ENCODE measurements around the gene MICA.
A peak's percentile ranks its signal among the peaks of the same experiment; 100 is the strongest.
"Not testable (repeated sequence)": the region's sequence is repeated elsewhere in the genome, so short reads cannot be mapped to it uniquely, and the experiment has no call there.

MICA gene

DNA sequence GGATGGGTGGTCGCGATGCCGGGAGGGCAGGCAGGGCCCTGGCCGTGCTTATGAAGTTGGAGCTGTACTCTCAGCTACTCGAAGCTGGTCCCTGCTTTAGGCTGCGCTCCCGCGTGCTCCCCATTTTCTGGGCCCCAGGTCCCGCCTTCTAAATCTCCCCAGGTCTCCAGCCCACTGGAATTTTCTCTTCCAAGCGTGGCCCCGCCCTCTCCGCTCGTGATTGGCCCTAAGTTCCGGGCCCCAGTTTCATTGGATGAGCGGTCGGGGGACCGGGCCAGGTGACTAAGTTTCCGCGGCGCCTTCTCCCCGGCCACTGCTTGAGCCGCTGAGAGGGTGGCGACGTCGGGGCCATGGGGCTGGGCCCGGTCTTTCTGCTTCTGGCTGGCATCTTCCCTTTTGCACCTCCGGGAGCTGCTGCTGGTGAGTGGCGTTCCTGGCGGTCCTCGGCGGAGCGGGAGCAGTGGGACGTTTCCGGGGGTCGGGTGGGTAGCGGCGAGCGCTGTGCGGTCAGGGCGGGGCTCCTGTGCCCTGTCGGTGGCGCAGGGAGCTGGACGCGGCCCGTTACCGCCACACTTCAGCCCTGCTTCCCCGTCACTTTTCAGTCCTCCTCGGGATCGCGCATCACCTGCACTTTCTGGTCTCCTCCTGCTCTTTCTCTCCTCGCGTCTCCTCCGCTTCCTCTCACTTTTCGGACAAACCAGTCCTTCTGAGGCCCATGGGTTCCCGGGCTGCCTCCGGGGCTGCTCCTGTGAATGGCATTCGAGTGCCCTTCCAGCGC lies at the start of gene MICA:
TSS of gene MICA (plus strand) at position 313 of the 778 bp plus-strand sequence. CDS start at position 351, 38 bp downstream.
- peak; percentile 72 for FAIRE-seq

DNA sequence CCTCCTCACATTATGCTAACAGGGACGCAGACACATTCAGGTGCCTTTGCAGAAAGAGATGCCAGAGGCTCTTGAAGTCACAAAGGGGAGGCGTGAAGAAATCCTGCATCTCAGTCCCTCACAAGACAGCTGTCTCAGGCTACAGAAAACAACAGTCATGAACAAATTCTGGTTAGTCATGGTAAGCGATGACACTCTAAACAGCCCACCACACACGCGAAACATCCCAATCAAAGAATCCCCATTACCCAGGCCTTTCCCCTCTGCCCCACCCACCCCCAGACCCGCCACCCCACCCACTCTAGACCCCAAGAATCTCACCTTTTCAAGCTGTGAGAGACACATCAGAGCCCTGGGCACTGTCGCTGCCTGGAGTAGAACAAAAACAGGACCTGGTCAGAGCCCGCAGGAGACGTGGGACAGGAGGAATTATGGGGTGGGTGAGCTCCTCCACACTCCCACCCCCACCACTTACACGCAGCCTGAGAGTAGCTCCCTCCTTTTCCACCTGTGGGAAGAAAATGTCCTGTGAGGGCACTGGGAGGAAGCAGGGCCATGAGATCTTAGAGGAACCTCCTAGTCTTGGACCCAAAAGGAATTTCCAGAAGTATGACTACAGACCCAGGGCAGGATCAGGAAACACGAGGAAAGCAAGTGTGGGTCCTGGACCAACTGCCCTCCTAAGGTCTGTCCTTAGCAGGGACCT lies 49.1 kb upstream of the MICA start:
- no peak for FAIRE-seq

DNA sequence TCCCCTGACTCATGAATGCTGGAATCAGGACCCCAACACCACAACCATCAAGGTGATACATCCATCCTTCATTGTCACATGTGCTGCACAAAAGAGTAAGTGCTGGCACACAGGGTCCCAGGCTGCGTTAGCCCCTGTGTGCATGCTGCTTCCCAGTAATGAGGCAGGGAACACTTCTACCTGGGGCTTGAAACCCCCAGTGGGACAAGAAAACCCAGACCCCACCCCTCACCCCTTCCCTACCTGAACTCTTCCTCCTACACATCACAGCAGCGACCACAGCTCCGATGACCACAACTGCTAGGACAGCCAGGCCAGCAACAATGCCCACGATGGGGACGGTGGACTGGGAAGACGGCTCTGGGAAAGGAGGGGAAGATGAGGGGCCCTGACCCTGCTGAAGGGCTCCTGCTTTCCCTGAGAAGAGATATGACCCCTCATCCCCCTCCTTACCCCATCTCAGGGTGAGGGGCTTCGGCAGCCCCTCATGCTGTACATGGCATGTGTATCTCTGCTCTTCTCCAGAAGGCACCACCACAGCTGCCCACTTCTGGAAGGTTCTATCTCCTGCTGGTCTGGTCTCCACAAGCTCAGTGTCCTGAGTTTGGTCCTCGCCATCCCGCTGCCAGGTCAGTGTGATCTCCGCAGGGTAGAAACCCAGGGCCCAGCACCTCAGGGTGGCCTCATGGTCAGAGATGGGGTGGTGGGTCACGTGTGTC lies 48.4 kb upstream of the MICA start:
- FAIRE-seq: no peak

DNA sequence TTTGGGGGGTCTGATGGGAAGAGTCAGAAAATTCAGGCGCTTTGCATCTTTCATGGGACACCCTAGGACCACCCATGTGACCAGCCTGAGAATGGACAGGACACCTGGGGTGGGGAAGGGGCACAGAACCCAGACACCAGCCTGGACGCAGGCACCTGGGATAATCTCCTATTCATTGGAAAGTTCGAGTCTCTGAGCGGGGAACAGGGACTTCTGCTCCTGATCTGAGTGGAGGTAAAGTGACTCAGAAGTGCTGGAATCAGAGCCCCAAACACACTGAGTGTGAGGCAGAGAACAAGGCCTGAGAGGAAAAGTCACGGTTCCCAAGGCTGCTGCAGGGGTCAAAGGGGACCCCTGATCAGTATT lies 47.8 kb upstream of the MICA start:
- no peak for FAIRE-seq

DNA sequence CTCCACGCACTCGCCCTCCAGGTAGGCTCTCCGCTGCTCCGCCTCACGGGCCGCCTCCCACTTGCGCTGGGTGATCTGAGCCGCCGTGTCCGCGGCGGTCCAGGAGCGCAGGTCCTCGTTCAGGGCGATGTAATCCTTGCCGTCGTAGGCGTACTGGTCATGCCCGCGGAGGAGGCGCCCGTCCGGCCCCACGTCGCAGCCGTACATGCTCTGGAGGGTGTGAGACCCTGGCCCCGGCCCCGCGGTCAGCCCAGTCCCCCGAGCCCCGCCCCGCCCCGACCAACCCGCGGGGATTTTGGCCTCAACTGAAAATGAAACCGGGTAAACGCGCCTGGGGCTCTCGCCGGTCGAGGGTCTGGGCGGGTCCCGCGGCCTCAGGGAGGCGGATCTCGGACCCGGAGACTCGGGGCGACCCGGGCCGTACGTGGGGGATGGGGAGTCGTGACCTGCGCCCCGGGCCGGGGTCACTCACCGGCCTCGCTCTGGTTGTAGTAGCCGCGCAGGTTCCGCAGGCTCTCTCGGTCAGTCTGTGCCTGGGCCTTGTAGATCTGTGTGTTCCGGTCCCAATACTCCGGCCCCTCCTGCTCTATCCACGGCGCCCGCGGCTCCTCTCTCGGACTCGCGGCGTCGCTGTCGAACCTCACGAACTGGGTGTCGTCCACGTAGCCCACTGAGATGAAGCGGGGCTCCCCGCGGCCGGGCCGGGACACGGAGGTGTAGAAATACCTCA lies 47.0 kb upstream of the MICA start:
- FAIRE-seq: no peak

DNA sequence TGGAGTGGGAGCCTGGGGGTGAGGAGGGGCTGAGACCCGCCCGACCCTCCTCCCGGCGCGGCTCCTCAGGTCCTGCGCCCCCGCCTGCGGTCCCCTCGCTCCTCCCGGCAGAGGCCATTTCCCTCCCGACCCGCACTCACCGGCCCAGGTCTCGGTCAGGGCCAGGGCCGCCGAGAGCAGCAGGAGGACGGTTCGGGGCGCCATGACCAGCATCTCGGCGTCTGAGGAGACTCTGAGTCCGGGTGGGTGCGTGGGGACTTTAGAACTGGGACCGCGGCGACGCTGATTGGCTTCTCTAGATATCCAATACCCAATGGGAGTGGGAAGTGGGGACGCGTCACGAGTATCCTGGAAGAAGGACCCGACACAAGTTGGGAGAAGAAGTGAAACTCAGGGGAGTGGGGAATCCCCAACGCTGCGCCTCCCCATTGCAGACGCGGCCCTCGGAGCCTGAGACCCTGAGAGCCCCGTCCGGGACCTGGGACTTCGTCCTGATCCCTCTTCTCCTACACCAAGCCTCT lies 46.4 kb upstream of the MICA start, which contains the start of gene HLA-B:
TSS of gene HLA-B (minus strand) at position 234 of the 521 bp plus-strand sequence. CDS start at position 213, 21 bp downstream.
- FAIRE-seq: no peak

DNA sequence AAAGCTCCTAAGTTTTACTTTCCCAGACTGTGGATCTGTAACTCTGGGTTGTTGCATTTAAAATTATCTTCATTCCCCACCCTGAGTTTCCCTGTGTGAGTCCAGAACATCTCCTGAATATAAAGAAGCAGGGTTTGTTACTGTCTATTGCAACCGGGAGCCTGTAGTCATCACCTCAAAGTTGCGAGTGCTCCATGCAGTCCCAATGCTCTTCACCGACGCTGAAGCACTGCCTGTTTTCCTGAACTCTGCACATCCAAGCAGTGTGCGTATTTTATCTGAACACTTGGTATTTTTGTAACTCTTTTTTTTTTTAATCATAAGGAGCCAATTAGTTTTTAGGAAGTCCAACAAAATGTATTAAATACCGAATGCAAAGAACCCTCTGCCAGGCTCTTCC lies 45.5 kb upstream of the MICA start:
- no peak for FAIRE-seq

DNA sequence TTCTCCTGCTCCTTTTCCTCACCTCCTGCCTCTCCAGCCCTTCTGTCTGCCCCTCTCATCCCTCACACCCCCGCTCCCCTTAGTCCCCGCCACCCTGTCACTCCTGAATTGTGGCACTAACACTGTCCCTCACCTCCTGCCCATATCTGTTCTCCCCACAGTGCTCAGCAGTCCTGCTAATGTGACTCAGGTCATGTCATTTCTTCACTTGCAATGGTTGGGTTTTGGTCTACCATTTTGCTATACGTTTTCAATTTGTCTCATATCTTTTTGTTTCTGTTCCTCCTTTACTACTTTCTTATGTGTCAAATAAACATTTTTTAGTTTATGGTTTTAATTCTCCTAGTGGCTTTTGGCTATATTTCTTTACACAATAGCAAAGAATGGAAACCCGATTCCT lies 45.1 kb upstream of the MICA start:
- FAIRE-seq: no peak

DNA sequence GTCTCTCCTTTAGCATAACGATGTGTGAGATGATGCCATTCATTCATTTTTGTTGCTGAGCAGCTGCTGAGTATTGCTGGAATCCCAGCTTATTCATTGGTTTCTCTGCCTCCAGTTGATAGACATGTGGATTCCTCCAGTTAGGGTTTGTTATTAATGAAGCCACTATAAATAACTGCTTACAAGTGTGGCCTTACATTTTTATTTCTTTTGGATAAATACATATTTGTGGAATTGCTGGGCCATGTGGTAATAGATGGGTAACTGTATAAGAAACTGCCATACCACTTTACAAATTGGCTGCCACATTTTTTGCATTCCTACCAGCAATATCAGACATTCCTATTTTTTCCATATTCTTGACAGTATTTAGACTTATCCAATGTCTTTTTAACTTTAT lies 43.8 kb upstream of the MICA start:
- no peak for FAIRE-seq

DNA sequence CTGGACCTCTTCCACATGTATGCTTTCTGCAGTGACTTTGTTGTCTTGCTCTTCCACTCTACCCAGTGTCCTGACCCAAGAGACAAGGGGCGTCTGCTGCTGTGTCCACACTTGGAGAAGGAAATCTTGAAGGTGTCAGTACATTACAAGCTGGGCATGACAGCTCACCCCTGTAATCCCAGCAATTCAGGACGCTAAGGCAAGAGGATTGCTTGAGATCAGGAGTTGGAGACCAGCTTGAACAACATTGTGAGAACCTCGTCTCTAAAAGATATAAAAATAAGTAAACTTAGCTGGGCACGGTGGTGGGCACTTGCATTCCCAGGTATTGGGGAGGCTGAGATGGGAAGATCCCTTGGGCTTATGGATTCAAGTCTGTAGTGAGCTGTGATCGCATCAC lies 40.6 kb upstream of the MICA start:
- no peak for FAIRE-seq

DNA sequence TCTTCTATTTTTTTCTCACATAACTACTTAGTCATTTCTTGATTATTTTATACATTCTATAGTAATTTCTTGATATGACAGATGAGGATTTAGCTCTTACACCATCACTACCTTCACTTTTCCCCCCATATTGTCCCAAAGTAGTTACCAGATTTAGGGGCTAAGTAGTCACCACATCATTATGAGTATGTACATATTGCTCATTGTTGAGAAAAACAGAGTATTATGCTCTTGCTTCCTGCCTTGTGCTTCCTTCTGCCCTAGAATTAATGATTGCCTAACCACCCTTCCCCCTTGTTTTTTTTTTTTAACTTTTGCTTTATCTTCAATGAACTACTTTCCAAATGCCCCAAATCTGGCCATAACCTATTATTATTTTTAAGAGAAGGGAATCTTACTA lies 39.6 kb upstream of the MICA start:
- no peak for FAIRE-seq

DNA sequence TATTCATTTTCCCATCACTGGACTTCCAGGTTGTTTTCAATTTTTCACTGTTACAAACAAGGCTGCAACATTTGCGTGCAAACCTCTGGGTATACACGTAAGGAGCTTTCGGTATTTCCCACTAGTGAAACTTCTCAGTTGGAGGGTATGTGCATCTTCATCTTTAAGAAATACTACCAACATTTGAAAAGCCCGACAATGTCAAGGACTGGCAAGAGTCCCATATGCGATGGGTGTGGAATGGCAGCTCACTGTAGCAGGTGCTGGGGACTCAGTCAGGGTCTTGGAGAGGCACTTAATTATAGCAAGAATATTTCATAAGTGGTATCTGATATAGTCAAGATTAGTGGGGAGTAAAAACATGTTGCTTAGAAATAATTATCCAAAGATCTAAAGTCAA lies 37.5 kb upstream of the MICA start:
- no peak for FAIRE-seq

DNA sequence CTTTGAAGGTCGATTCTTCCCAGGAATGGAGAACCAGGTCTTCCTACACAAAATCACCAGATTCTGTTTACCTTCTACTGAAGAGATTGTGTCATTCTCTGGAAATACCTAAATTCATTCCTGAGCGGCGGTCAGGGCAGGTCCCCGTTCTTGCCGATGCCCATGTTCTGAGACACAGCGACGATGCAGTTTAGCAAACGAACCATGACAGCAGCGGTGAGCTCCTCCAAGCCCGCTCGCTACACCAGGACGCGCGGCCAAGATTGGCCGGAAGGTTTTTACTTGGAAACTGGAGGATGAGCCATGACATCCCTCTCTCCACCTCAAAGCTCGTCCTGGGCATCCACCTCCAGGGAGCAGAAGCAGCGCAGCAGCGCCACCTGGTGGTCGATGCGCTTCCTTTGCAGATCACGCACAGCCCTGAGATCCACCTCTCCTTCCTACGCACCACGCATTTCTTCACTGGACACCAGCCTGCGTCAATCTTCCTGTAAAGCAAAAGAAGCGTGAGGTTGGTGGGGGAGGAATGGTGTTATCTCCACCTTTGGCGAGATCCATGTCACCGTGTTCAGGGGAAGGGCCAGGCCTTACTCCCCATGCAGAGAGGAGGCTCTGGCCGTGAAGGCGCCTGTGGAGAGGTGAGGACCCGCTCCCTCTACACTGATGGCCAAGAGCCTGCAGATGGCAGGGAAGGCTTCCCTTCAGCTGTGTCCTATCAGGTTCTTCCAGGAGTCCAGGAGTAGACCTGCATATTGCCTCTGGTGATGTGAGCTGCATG lies 36.5 kb upstream of the MICA start:
- FAIRE-seq: peak; percentile 16

DNA sequence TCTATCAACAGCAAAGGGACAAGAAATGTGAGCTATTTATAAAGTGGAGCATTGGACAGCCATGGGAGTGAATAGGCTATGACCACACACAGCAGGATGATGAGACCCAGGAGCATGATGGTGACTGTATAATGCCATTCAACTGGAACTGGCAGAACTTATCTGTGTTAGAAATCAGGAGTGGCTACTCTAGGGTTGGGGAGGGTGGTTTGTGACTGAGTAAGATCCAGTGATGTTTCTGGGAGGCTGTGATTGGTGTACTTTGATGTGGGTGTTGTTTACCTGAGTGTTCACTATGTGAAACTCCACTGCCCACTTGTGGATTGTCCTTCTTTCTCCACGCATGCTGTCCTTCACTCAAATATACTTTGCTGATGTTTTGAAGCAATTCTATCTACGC lies 34.9 kb upstream of the MICA start:
- no peak for FAIRE-seq

DNA sequence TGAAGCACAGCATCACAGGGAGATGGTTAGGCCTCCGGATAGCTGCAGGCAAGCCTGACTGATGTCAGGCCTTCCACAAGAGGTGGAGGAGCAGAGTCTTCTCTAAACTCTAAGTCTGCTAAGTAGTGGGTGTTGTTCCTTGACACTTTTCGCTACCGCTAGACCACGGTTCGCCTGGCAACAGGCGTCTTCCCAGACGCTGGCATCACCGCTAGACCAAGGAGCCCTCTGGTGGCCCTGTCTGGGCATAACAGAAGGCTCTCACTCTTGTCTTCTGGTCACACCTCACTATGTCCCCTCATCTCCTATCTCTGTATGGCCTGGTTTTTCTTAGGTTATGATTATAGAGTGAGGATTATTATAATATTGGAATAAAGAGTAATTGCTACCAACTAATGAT lies 29.3 kb upstream of the MICA start:
- not testable (repeated sequence) for FAIRE-seq

DNA sequence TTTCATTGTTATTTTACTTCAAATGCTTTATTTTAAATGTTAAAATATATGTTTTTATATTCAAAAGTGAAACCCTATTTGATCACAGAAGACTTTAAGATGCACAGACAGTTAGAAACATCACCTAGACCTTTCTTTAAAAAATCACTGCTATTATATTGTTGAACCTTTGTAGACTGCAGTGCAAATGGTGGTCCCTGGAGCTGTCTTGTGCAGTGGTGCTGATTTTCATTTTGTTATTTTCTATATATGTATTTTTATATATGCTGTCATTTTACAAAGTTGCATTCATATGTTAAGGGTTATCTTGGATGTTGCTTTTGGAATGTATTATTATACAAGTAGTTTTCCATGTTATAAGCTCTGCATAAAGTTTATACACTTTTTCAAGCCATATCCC lies 27.7 kb upstream of the MICA start:
- no peak for FAIRE-seq

DNA sequence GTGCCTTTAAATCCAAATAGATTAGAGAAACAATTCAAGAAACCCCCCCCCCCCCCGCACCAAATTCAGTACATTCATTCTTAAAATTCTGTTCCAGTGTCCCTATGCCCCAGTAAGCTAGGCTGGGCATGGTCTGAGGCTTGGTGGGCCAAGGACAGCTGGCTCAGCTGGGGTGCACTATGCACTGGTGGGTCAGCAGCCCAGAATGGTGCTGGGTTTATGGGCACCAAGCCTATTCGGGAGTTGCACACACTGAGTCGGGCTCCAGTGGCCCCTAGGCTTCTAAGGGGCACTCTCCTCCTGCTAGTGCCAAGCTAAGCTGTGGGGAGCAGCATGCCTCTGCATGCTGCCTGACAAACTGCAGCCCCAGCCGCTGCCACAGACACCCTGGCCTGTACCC lies 26.4 kb upstream of the MICA start:
- no peak for FAIRE-seq

DNA sequence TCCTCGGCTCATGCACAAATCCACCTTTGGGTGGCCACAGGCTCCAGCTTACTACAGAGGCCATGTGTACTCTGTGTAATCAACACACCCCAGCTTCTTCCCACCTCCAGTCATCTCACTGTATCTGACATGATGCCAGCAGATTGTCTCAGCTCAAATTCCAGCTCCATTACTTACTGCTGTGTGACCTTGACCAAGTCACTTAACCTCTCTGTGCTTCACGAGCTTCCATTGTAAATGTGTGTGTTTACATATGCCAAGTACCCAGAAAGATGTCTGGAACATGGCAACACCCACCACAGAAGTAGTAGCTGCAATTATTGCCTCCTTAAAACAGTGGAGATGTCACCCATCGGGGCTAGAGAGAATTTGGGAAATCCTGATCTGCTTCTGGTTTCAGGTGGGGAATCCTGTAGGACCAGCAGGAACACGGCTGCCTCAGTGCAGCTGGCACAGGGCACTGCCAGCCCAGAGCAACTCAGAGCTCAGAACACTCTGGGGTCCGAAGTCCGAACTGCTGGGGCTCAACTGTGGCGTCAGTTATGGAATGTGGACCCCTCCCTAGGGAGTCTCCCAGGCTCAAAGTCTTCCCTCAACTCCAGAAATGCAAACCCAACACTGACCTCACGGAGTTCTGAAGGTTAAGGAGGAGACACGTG lies 25.2 kb upstream of the MICA start:
- no peak for FAIRE-seq

DNA sequence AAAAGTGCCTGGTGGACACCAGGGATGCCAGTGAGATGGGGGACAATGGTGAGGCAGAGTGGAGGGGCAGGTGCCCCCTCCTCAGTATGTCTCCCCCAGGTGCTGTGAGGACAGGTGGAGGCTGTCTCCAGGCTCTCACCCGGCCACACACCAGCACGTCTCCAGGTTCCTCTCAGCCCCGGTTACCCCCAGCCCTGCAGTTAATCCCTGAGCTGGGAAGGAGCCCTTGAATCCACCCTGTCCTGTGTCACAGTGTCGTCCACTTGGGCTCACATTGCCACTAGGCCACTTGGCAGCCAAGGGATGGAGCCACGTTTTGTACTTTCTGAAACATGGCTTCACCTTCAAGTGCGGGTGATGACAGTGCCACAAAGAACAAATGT lies 24.7 kb upstream of the MICA start:
- no peak for FAIRE-seq

DNA sequence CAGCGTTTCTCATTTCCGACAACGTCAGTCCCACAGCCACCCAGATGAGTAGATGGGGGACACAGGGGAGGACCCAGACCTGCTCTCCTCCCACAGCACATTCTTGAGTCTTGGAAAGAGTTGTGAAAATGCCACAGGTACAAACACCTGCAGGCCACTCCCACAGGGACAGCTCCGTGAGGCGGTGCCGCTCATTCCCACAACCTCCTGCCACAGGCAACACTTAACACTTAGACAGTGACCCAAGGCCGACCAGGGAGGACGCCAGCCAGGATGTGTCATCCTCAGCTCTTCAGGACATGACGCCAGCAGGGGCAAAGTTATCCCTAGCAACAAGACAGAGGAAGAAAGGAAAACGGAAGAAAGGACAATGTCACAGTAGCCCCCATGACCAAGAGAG lies 23.5 kb upstream of the MICA start:
- no peak for FAIRE-seq

DNA sequence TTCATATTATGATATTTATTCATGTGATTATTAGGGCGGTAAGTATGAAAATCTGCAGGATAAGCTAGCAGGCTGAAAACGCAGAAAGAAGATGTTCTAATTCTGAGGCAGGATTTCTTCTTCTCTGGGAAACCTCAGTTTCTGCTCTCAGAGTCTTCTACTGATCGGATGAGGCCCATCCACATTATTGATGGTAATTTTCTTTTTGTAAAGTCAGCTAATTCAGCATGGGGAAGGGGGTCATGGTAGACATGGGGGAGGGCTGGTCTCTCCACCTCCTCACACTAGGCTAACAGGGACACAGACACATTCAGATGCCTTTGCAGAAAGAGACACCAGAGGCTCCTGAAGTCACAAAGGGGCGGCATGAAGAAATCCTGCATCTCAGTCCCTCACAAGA lies 21.7 kb upstream of the MICA start:
- no peak for FAIRE-seq

DNA sequence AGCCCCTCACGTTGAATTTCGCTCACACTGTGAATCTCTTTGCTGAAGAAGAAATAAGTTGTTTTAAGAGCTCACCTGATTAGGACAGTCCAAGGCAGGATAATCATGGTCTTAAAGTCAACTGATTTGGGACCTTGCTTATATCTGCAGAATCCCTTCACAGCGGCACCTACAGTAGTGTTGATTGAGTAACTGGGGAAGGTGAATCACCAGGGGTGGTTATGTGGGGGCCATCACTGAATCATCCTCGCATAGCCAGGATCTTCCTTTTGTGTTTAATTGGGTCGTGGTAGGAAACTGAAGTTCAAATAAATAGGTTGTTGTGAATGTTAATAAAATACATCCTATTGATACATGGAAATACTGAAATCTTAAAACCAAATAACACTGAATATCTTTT lies 20.2 kb upstream of the MICA start:
- no peak for FAIRE-seq
